H1 (cell line): ENCODE measurements around the gene IQGAP1. TPM values are rescaled to one million over a fixed set of nuclear protein-coding genes. Genes with fewer than 3 reads are reported as not detected.

Source experiments
- SIX5 ChIP-seq: IDR thresholded peaks from 2 replicates; pipeline ENCODE4 v1.6.1; 2011; ENCODE audit warnings: mild to moderate bottlenecking, low read depth, low read length
- polyA plus RNA-seq, 7 experiments: library from polyadenylated mRNA; depleted of rRNA in 3 of 7; stranded (reverse) in 5 of 7; unstranded in 2 of 7; fragments of >200 nt in 5 of 7; fragments of 200-250 nt in 2 of 7; gene quantifications; 1 replicate in 5 of 7; 2 replicates in 1 of 7; 4 replicates in 1 of 7; pipeline versions ENCODE4 v1.2.1 to v1.2.3, GENCODE V29; 2011 to 2013; ENCODE audit warnings: missing spikeins in 2 of 7, mixed read lengths in 2 of 7
- total RNA-seq: library from RNA; stranded (reverse); fragmentation: NEBNext Ultra II Directional; extraction: Animal tissue kit (Norgen Biotek cat#: 25700); gene quantifications from 2 replicates; pipeline ENCODE4 v1.2.1, GENCODE V29; 2021

IQGAP1 gene
- total and polyA plus RNA-seq, 2 of the 8 experiments (the other 6 are each of a cell fraction or from before 2014, with no cell fraction given), result 56.0 to 138 TPM

GRCh38 chr15:90394748-90395442, 6.9 kb downstream of the IQGAP1 start (continued):
- TF ChIP-seq SIX5, result no peak
